Fibroblast of the conjunctiva (primary cell): Measurements from ENCODE around the gene EPS8L3.
A peak's percentile ranks its signal among the peaks of the same experiment; 100 is the strongest.

Experiments
- DNase-seq: peaks from one replicate; pipeline ENCODE4 v3.0.0-alpha.2; 2010; ENCODE audit warnings: low read depth

Gene EPS8L3

GRCh38 chr1:109739738-109740614 lies 23.7 kb downstream of the EPS8L3 start:
- peak; percentile 27 for DNase-seq

GRCh38 chr1:109733236-109733870 lies 30.4 kb downstream of the EPS8L3 start:
- DNase-seq: no peak

GRCh38 chr1:109732390-109732881 lies 31.3 kb downstream of the EPS8L3 start:
- DNase-seq: no peak

- no peak for DNase-seq
Observed at GRCh38 chr1:109730666-109731065, 33.1 kb downstream of the EPS8L3 start.

- DNase-seq: no peak
Observed at GRCh38 chr1:109728870-109729269, 34.9 kb downstream of the EPS8L3 start.

- no peak for DNase-seq
Observed at GRCh38 chr1:109726728-109727373, 36.9 kb downstream of the EPS8L3 start.

GRCh38 chr1:109726007-109726406 lies 37.7 kb downstream of the EPS8L3 start:
- no peak for DNase-seq

- no peak for DNase-seq
Observed at GRCh38 chr1:109725510-109725909, 38.2 kb downstream of the EPS8L3 start.

GRCh38 chr1:109724933-109725332 lies 38.8 kb downstream of the EPS8L3 start:
- DNase-seq: no peak

GRCh38 chr1:109722908-109723691 lies 40.6 kb downstream of the EPS8L3 start:
- DNase-seq: no peak

GRCh38 chr1:109721971-109722370 lies 41.8 kb downstream of the EPS8L3 start:
- DNase-seq: no peak

GRCh38 chr1:109721042-109721441 lies 42.7 kb downstream of the EPS8L3 start:
- DNase-seq: no peak

GRCh38 chr1:109719337-109719837 lies 44.3 kb downstream of the EPS8L3 start:
- peak; percentile 24 for DNase-seq

GRCh38 chr1:109718495-109718894 lies 45.2 kb downstream of the EPS8L3 start:
- no peak for DNase-seq

- DNase-seq: no peak
Observed at GRCh38 chr1:109717729-109718128, 46.0 kb downstream of the EPS8L3 start.

GRCh38 chr1:109716570-109717090 lies 47.1 kb downstream of the EPS8L3 start:
- DNase-seq: no peak

- DNase-seq: no peak
Observed at GRCh38 chr1:109716121-109716520, 47.6 kb downstream of the EPS8L3 start.

- DNase-seq: no peak
Observed at GRCh38 chr1:109714661-109715372, 48.9 kb downstream of the EPS8L3 start.

GRCh38 chr1:109713636-109714035 lies 50.1 kb downstream of the EPS8L3 start:
- DNase-seq: no peak

- DNase-seq: no peak
Observed at GRCh38 chr1:109712321-109712864, 51.3 kb downstream of the EPS8L3 start.
